GM08714 (cell line): ENCODE measurements around the gene PDILT.
"Not testable (repeated sequence)": the region's sequence is repeated elsewhere in the genome, so short reads cannot be mapped to it uniquely, and the experiment has no call there.

Experiments
- H3K4me3 ChIP-seq: fragments of 200-500 bp; sonication (Bioruptor generic); 2 replicates; pipeline ENCODE4 v1.5.1; 2014; ENCODE audit warnings: mild to moderate bottlenecking, low read length, inconsistent platforms
- ZNF274 ChIP-seq: IDR thresholded peaks from 2 replicates; pipeline ENCODE4 v1.6.1; 2012; ENCODE audit warnings: mild to moderate bottlenecking, low read depth, low read length

The PDILT gene, protein sequence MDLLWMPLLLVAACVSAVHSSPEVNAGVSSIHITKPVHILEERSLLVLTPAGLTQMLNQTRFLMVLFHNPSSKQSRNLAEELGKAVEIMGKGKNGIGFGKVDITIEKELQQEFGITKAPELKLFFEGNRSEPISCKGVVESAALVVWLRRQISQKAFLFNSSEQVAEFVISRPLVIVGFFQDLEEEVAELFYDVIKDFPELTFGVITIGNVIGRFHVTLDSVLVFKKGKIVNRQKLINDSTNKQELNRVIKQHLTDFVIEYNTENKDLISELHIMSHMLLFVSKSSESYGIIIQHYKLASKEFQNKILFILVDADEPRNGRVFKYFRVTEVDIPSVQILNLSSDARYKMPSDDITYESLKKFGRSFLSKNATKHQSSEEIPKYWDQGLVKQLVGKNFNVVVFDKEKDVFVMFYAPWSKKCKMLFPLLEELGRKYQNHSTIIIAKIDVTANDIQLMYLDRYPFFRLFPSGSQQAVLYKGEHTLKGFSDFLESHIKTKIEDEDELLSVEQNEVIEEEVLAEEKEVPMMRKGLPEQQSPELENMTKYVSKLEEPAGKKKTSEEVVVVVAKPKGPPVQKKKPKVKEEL

DNA sequence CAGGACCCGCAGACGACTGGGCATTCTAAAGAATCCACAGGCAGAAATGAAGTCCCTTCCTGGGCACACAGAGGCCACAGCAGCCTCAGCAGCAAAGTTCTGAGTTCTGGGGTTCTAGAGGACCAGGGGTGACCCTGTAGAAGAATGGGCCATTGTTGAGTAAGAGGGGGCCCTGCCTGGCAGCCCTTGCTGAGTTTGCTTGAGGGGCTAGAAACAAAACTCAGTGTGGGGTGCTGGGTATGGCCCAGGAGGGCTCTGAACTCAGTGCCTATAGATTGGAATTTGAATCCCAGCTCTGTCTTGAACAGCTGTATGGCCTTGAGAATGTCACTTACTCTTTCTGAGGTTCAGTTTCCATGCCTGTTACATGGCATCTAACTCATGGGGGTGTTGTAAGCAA is at the start of gene PDILT:
TSS of gene PDILT (minus strand) at position 101 of the 400 bp plus-strand sequence. CDS start 5,437 bp downstream, outside the sequence.
- no peak for TF ChIP-seq ZNF274
- no peak within 1 kb of the TSS for H3K4me3 ChIP-seq

DNA sequence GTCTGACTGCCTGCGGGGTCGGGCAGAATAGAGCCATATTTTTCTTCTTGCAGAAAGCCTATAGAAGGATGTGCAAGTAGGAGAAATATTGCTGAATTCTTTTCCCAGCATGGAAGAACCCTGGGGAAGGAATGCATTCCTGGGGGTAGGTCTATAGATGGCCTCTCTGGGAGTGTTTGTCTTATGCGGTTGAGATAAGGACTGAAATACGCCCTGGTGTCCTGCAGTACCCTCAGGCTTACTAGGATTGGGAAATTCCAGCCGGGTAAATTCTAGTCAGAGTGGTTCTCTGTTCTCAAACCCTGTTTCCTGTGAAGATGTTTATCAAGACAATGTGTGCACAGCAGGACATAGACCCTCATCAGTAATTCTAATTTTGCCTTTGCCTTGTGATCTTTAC is 49.1 kb upstream of the PDILT start:
- not testable (repeated sequence) for H3K4me3 ChIP-seq

DNA sequence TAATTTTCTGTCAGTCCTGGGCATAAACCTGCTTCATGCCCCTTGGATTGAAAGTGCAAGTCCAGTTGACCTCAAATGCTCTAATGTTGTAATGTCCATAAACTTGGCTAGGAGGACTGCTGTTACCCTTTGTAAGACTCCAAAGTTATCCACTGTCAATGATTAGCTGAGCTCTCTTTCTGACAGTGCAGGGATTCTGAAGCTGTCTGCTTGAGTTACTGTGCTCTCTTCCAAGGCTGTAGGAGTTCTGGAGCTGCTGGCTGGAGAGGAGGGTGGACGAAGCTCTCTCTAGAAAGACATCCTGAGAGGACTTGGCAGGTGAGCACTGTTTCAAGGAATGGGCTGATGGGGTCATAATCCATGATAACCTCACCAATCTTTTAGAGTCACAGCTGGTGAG is 46.8 kb upstream of the PDILT start, which contains the start of gene ACSM2A:
TSS of gene ACSM2A (plus strand) at position 158 of the 400 bp plus-strand sequence. CDS start 8,594 bp downstream, outside the sequence.
- not testable (repeated sequence) for H3K4me3 ChIP-seq

DNA sequence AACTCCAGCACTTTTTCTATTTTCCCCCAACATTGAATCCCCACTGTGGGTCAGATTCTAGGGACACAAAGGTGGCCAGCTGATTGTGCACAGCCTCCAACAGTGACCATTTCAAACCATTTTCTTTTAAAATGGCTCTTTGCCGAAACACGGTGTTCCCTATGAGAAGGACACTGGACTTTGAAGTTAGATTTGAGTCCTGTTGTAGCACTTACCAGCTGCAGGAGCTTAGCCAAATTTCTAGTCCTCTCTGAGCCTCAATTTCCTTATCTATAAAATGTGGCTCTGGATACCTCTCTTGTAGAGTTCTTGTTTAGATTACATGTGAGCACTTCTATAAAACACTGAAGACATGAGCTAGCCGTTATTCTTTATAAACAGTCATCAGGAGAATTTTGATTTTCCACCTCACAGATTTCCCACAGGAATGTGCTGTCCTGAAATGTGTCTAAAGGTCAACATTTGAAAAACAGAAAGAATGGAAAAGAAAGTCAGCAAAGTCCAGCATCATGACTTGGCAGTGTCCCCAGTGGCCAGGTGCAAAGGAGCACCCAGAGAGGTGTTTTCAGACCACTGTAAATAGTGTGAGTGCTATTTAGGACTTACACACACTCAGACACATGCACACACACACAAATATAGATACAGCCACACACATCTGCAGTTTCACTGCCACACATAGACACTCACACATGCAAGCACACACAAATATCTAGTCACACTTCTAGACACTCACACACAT is 42.3 kb upstream of the PDILT start:
- H3K4me3 ChIP-seq: not testable (repeated sequence)

DNA sequence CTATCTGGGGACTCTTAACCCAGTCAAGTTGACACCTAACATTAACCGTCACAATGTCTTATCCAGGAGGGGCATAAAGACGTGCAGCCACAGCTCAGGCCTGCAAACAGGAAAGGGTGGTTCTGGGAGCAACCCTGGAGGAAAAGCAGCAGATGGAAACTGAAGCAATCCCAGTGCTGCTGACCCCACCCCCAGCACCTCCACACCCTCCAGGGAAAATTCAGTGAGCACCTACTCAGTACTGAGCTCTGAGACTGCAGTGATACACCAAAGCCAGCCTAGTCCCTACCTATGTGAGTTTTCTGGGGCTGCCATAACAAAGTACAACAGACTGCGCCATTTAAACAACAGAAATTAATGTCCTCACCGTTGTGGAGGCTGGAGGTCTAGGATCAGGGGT is 37.3 kb upstream of the PDILT start:
- not testable (repeated sequence) for H3K4me3 ChIP-seq

DNA sequence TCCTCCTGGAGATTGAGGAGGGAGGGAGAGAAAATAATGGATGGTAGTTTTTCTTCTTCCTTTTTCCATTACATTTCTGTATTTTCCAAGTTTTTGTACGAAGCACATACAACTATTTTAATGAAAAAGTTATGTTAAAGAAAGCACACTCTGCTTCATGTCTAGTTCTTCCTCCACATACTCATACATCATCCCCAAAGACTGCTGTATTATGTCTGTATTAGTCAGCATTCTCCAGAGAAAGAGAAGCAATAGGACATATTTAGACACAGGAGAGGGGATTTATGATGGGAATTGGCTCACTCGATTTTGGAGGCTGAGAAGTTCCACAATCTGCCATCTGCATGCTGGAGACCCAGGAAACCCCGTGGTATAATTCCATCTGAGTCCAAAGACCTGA is 36.7 kb upstream of the PDILT start:
- TF ChIP-seq ZNF274: no peak
- H3K4me3 ChIP-seq: no peak overlapping the region

DNA sequence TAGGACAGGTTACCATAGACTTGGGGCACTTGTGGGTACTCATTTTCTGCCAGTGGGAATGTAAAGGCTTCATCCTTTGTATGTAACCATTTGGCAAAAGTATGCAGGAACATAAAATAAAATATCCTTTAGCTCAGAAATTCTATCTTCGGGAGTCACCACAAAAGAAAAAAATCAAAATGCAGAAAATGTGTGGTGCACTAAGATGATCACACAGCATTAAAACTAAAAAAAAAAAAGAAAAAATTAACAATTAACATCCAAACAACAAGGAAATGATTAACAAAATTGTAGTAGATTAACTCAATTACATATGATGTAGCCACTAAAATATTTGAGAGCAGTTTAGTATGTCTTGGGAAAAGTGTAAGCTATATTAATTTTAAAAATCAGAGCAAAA is 36.2 kb upstream of the PDILT start:
- not testable (repeated sequence) for H3K4me3 ChIP-seq

DNA sequence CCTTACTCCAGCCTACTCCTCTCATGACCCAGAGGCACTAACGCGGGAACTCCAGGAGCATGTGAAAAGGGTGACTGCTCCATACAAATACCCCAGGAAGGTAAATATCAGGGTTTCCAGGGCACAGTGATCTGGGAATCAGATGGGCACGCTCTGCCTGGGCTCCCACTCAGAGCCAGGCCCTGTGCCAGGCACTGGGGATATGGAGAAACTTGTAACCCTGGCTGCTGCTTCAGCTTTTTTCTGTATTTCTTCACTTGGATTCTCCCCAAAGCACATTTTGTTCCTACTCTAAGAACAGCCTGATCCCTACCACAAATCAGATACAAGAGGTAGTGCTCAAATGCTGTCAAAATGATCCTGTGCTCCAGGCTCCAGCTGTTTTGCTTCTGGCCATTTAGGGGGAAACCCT is 35.3 kb upstream of the PDILT start:
- H3K4me3 ChIP-seq: not testable (repeated sequence)

DNA sequence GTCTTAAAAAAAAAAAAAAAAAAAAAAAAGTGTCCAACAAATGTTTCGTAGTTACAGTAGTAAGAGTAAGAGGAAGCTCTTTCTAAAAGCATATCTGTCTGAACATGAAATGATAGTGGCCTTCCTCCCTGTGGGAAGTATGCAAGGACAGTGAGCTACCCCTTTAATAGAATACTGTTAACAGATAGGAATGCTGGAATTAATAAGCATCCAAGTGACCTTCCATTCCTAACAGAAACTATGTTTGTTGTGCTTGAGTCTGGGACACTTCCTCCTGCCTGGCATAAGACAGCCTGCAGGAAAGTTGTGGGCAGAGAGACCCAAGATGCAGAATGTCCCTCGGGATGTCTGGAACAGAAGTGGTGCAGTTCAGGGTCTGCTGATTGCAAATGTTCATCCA is 34.4 kb upstream of the PDILT start:
- H3K4me3 ChIP-seq: not testable (repeated sequence)

DNA sequence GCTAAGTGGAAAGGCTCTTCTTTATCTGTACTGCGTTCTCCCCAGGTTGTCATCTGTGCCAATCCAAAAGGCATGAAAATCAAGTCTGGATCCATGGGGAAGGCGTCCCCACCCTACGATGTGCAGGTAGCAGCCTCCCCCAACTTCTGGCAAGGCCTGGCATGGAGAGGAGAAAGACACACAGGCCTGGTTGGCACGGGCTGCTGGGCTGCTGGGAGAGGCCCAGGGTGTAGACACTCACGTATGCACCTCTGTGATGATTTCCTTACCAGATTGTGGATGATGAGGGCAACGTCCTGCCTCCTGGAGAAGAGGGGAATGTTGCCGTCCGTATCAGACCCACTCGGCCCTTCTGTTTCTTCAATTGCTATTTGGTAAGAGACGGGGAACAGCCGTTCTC is 26.4 kb upstream of the PDILT start:
- no peak for TF ChIP-seq ZNF274
- no peak overlapping the region for H3K4me3 ChIP-seq

DNA sequence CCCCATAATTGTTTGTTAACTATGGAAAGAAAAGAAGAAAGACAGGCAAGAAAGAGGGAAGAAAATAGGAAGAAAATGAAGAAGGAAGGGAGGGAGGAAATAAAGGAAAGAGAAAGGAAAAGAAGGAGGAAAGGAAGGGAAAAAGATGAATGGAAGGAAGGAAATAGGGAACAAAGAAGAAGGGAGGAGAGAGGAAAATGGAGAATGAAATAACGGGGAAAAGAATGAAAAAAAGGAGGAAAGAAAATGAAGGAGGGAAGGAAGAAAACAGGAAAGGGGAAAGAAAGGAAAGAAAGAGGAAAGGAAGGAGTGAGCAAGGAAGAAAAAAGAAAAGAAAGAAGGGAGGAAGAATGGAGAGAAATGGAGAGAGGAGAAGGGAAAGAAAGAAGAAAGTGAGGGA is 25.9 kb upstream of the PDILT start:
- H3K4me3 ChIP-seq: not testable (repeated sequence)

DNA sequence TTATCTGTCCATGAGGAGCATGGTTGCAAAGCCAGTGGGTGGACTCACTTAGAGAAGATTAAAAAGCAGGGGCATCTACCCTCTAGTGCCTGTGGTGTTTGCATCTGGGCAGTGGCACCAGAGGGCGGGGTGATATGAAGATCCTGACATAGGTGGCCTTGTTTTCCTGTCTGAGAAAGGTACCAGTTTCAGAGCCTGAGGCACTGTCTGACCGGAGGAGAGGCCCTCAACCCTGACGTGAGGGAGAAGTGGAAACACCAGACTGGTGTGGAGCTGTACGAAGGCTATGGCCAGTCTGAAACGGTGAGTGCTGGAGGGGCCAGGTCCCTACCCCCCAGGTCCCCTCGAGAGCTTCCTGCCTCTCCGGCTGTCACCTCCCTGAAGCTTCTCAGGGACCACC is 25.0 kb upstream of the PDILT start:
- not testable (repeated sequence) for H3K4me3 ChIP-seq

DNA sequence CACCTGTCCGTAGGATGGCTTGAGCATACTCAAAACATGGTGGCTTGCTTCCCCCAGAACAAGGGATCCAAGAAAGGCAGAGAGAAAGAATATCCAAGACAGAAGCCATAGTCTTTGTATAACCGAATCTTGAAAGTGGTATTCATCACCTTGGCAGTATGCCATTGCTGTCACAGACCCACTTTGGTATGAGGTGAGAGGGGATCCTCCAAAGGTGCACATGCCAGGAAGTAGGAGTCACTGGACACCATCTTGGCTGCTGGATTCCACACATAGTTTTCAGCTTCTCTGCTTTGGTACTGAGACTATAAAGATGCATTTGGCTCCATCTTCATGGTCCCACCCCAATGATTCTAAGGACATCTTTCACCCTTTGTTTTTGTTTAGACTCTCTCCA is 22.9 kb upstream of the PDILT start:
- H3K4me3 ChIP-seq: not testable (repeated sequence)

DNA sequence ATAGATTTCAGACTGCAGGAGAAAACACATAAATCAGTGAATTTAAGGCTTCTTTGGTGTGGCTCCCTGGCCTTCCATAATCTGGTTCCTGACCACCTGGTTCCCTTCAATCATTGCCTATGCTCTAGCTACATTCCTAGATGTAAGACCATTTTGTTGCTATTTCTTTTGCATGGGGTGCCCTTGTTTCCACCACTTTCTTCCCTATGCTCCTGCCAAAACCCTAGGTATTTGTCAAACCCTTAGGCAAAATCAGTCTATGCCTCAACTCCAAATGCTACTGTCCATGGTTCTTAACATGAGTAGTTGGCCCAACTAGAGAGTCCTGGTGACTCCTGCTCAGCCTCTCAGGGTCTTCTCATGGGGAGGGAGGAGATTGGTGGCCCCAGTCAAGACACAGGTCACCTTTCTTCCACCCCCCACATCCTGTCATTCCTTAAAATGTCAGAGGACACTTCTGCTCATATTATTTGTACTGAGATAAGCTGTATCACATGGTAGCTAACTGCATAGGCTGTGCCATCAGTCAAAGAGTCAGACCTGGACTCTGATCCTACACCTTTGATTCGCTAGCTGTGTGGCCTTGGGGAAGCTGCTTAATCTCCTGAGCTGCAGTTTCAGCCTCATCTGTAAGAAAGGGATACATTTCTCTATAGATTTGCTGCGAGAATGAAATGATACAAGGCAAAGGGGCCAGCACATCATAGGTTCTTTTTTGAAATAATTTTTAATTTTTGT is 19.8 kb upstream of the PDILT start:
- no peak for TF ChIP-seq ZNF274
- H3K4me3 ChIP-seq: no peak overlapping the region

DNA sequence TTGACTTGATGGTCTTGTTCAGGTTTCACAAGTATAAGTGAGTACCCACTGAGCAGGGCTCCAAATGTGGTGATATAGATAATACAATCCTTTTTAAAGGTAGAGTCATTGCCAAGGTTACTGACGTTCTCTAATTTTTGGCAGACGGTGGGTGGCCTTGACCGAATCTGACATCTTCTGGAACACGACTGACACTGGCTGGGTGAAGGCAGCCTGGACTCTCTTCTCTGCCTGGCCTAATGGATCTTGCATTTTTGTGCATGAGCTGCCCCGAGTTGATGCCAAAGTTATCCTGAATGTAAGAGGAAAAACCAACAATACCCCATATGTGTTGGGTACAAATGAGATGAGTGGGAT is 19.2 kb upstream of the PDILT start:
- not testable (repeated sequence) for H3K4me3 ChIP-seq

DNA sequence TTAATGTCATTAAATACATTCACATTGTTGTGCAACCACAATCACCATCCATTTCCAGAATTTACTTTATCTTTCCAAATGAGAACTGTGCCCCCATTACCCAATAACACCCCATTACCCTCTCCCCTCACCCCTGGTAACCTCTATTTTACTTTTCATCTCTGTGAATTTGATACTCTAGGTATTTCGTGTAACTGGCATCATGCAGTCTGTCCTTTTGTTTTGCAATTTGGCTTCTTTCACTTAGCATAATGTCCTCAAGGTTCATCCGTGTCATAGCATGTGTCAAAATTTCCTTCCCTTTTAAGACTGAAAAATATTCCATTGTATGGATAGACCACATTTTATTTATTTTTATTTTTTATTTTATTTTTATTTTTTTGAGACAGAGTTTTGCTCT is 17.2 kb upstream of the PDILT start:
- not testable (repeated sequence) for H3K4me3 ChIP-seq

DNA sequence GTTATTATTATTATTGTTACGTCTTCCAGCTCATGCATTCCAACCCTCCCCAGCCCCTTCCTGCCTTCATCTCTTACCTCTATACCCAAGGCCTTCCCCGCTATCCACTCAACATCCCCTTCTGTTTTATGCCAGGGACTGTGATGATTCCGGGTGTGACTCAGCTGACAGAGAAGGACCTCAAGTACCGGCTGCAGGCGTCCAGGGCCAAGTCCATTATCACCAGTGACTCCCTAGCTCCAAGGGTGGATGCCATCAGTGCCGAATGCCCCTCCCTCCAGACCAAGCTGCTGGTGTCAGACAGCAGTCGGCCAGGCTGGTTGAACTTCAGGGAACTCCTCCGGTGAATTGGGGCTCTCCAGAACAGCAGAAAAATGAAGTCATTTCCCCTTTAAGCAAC is 14.6 kb upstream of the PDILT start:
- not testable (repeated sequence) for H3K4me3 ChIP-seq
